ENCODE results near the gene CHD5.

Gene CHD5

GRCh38 chr1:6175411-6175828, 4.7 kb downstream of the CHD5 start:
- in situ Hi-C loops (cut with MboI; ENCODE audit: low sequenced_read_pairs), result no loop called here

GRCh38 chr1:6174621-6175410, 5.3 kb downstream of the CHD5 start:
- in situ Hi-C loops (cut with MboI; ENCODE audit: low sequenced_read_pairs), result no loop called here

- in situ Hi-C loops (cut with MboI; ENCODE audit: low sequenced_read_pairs), result no loop called here
Measured at GRCh38 chr1:6172549-6172948, 7.6 kb downstream of the CHD5 start.

- in situ Hi-C loops (cut with MboI; ENCODE audit: low sequenced_read_pairs), result no loop called here
Measured at GRCh38 chr1:6171548-6172124, 8.5 kb downstream of the CHD5 start.

- in situ Hi-C loops (cut with MboI; ENCODE audit: low sequenced_read_pairs), result no loop called here
Measured at GRCh38 chr1:6170742-6171201, 9.3 kb downstream of the CHD5 start.

- in situ Hi-C loops (cut with MboI; ENCODE audit: low sequenced_read_pairs), result no loop called here
Measured at GRCh38 chr1:6170116-6170741, 9.9 kb downstream of the CHD5 start.

- in situ Hi-C loops (cut with MboI; ENCODE audit: low sequenced_read_pairs), result no loop called here
Measured at GRCh38 chr1:6168947-6169586, 11.1 kb downstream of the CHD5 start.

GRCh38 chr1:6167391-6168303, 12.5 kb downstream of the CHD5 start:
- in situ Hi-C loops (cut with MboI; ENCODE audit: low sequenced_read_pairs), result no loop called here

GRCh38 chr1:6166655-6167390, 13.3 kb downstream of the CHD5 start:
- in situ Hi-C loops (cut with MboI; ENCODE audit: low sequenced_read_pairs), result no loop called here

- in situ Hi-C loops (cut with MboI; ENCODE audit: low sequenced_read_pairs), result no loop called here
Measured at GRCh38 chr1:6166221-6166620, 13.9 kb downstream of the CHD5 start.

- in situ Hi-C loops (cut with MboI; ENCODE audit: low sequenced_read_pairs), result no loop called here
Measured at GRCh38 chr1:6165441-6165985, 14.6 kb downstream of the CHD5 start.

GRCh38 chr1:6165027-6165426, 15.1 kb downstream of the CHD5 start:
- in situ Hi-C loops (cut with MboI; ENCODE audit: low sequenced_read_pairs), result no loop called here

- in situ Hi-C loops (cut with MboI; ENCODE audit: low sequenced_read_pairs), result no loop called here
Measured at GRCh38 chr1:6163973-6164617, 16.0 kb downstream of the CHD5 start.

GRCh38 chr1:6163191-6163972, 16.7 kb downstream of the CHD5 start:
- in situ Hi-C loops (cut with MboI; ENCODE audit: low sequenced_read_pairs), result no loop called here

GRCh38 chr1:6162773-6163172, 17.3 kb downstream of the CHD5 start:
- in situ Hi-C loops (cut with MboI; ENCODE audit: low sequenced_read_pairs), result no loop called here

GRCh38 chr1:6162341-6162740, 17.8 kb downstream of the CHD5 start:
- in situ Hi-C loops (cut with MboI; ENCODE audit: low sequenced_read_pairs), result no loop called here

GRCh38 chr1:6158181-6158580, 21.9 kb downstream of the CHD5 start:
- in situ Hi-C loops (cut with MboI; ENCODE audit: low sequenced_read_pairs), result no loop called here

GRCh38 chr1:6157528-6158174, 22.5 kb downstream of the CHD5 start:
- in situ Hi-C loops (cut with MboI; ENCODE audit: low sequenced_read_pairs), result no loop called here
